ENCODE results near the gene FOXD3.

DNA sequence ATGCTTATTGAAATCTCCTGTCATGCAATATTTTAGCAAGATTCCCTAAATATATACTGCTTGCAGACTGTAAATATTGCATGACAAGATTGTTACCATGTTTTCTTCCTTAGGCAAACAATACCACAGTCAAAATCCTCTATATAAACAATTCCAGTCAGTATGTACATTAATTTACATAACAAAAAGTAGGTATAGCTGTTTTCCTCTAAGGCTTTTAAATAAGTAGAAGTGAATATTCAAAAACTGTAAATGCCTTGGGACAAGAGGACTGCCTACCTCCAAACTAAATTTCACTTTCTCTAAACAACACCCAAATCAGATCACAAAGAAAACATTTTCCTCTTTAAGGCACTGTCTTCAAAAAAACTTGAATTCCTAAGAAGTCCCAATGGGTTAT, 17.3 kb upstream of the FOXD3 start:
- TF ChIP-seq, protein P1, sequence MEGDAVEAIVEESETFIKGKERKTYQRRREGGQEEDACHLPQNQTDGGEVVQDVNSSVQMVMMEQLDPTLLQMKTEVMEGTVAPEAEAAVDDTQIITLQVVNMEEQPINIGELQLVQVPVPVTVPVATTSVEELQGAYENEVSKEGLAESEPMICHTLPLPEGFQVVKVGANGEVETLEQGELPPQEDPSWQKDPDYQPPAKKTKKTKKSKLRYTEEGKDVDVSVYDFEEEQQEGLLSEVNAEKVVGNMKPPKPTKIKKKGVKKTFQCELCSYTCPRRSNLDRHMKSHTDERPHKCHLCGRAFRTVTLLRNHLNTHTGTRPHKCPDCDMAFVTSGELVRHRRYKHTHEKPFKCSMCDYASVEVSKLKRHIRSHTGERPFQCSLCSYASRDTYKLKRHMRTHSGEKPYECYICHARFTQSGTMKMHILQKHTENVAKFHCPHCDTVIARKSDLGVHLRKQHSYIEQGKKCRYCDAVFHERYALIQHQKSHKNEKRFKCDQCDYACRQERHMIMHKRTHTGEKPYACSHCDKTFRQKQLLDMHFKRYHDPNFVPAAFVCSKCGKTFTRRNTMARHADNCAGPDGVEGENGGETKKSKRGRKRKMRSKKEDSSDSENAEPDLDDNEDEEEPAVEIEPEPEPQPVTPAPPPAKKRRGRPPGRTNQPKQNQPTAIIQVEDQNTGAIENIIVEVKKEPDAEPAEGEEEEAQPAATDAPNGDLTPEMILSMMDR (IDR thresholded peaks at IDR 0.05): no peak
- TF ChIP-seq EP300 (IDR thresholded peaks at IDR 0.05) (no peak), POLR2A (IDR thresholded peaks at IDR 0.05) (no peak), POLR2AphosphoS5 (IDR thresholded peaks at IDR 0.05) (no peak)

Data from stomach (tissue), 4 donors.